Loucy (cell line): ENCODE results near the gene PECR.

Source experiments
- H2AFZ ChIP-seq: fragments of 200-600 bp; sonication (generic); 2 replicates; pipeline ENCODE4 v1.6.0; 2016; ENCODE audit warnings: antibody characterized with exemption, mild to moderate bottlenecking, low read length, moderate library complexity
- H3F3A ChIP-seq: fragments of 200-600 bp; 2 replicates; pipeline ENCODE4 v1.6.0; 2016; ENCODE audit warnings: antibody characterized with exemption, low read depth, mild to moderate bottlenecking
- H3K27me3 ChIP-seq: fragments of 200-600 bp; sonication (generic); 2 replicates; pipeline ENCODE4 v1.6.1; 2014; ENCODE audit warnings: low read length, mild to moderate bottlenecking; ENCODE audit not compliant: insufficient read depth, poor library complexity, severe bottlenecking
- H3K36me3 ChIP-seq: fragments of 200-600 bp; sonication (generic); 2 replicates; pipeline ENCODE4 v1.6.1; 2016; ENCODE audit warnings: low read length; ENCODE audit not compliant: insufficient read depth
- H3K4me1 ChIP-seq: fragments of 200-600 bp; sonication (generic); 2 replicates; pipeline ENCODE4 v1.5.1; 2014; ENCODE audit warnings: low read length, mild to moderate bottlenecking; ENCODE audit not compliant: insufficient read depth, poor library complexity, severe bottlenecking
- H3K4me2 ChIP-seq: fragments of 200-600 bp; sonication (generic); 2 replicates; pipeline ENCODE4 v1.6.0; 2014; ENCODE audit warnings: antibody characterized with exemption, low read length, low read depth, mild to moderate bottlenecking; ENCODE audit not compliant: poor library complexity, severe bottlenecking
- H3K4me3 ChIP-seq: fragments of 200-600 bp; sonication (generic); 2 replicates; pipeline ENCODE4 v1.5.1; 2014; ENCODE audit warnings: low read length, mild to moderate bottlenecking, mixed read lengths; ENCODE audit not compliant: poor library complexity, severe bottlenecking
- H3K79me2 ChIP-seq: fragments of 200-600 bp; sonication (generic); 2 replicates; pipeline ENCODE4 v1.6.1; 2014; ENCODE audit warnings: low read length; ENCODE audit not compliant: insufficient read depth
- H3K9ac ChIP-seq: fragments of 200-600 bp; sonication (generic); 2 replicates; pipeline ENCODE4 v1.6.0; 2014; ENCODE audit warnings: mild to moderate bottlenecking, low read depth, low read length, moderate library complexity; ENCODE audit not compliant: poor library complexity, severe bottlenecking
- H3K9me2 ChIP-seq: fragments of 200-600 bp; sonication (generic); replicated peaks from 2 replicates; pipeline ENCODE4 v1.6.1; 2016; ENCODE audit warnings: low read depth, low read length, mixed read lengths
- H3K9me3 ChIP-seq: fragments of 200-600 bp; sonication (generic); 2 replicates; pipeline ENCODE4 v1.6.1; 2014; ENCODE audit warnings: mild to moderate bottlenecking, antibody characterized with exemption, low read length, low read depth; ENCODE audit not compliant: insufficient read depth
- H4K20me1 ChIP-seq: fragments of 200-600 bp; sonication (generic); 2 replicates; pipeline ENCODE4 v1.6.0; 2014; ENCODE audit warnings: antibody characterized with exemption, low read length, mild to moderate bottlenecking; ENCODE audit not compliant: insufficient read depth, poor library complexity, severe bottlenecking
- EZH2phosphoT487 ChIP-seq: fragments of 200-600 bp; IDR thresholded peaks from 2 replicates; pipeline ENCODE4 v1.6.1; 2018; ENCODE audit warnings: antibody characterized with exemption, mild to moderate bottlenecking, moderate library complexity, borderline replicate concordance
- TF ChIP-seq, protein P1 (sequence below): fragments of 200-600 bp; sonication (generic); conservative IDR thresholded peaks from 2 replicates; pipeline ENCODE4 v1.5.1; 2014; ENCODE audit warnings: mild to moderate bottlenecking, antibody characterized with exemption, low read length

PECR gene

DNA sequence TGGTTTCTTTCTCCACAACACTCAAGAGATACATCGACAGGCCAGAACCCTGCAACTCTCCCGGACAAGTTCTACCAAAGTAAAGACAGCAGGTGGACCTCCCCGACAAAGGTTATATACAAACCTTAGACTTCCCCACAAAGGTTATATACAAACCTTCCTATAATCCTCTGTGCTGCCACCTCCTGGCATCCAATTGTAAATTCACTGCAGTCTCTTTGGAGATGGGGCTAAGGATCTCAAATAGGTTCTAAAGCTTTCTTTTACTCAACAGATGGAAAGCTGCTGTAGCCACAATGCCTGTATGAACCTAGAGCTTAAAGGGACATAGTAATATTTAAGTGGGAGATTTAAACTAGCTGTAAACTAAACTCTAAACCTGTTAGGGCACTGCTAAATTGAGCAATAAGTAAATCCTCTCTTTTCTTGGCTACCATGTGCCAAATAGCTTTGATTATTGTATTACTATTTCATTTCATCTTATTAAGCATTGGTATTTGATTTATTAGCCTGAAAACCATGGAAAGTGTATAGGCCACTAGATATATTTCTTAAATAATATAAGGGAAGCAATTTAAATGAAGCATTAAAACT is 58.5 kb downstream of the PECR start:
- no peaks in the 10 kb centered on the region for H4K20me1 ChIP-seq
- H3K4me1 ChIP-seq = peaks cover 7% of the 10 kb centered on the region
- no peaks in the 10 kb centered on the region for H3F3A ChIP-seq
- no peaks in the 10 kb centered on the region for H3K9me3 ChIP-seq
- H3K27me3 ChIP-seq = no peaks in the 10 kb centered on the region
- H3K4me2 ChIP-seq = no peak overlapping the region
- H3K4me3 ChIP-seq = no peak overlapping the region
- H3K36me3 ChIP-seq = no peaks in the 10 kb centered on the region
- TF ChIP-seq, protein P1, sequence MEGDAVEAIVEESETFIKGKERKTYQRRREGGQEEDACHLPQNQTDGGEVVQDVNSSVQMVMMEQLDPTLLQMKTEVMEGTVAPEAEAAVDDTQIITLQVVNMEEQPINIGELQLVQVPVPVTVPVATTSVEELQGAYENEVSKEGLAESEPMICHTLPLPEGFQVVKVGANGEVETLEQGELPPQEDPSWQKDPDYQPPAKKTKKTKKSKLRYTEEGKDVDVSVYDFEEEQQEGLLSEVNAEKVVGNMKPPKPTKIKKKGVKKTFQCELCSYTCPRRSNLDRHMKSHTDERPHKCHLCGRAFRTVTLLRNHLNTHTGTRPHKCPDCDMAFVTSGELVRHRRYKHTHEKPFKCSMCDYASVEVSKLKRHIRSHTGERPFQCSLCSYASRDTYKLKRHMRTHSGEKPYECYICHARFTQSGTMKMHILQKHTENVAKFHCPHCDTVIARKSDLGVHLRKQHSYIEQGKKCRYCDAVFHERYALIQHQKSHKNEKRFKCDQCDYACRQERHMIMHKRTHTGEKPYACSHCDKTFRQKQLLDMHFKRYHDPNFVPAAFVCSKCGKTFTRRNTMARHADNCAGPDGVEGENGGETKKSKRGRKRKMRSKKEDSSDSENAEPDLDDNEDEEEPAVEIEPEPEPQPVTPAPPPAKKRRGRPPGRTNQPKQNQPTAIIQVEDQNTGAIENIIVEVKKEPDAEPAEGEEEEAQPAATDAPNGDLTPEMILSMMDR = peak; percentile 88
- no peak for TF ChIP-seq EZH2phosphoT487
- no peak overlapping the region for H3K9ac ChIP-seq
- no peaks in the 10 kb centered on the region for H3K9me2 ChIP-seq
- H3K79me2 ChIP-seq = no peaks in the 10 kb centered on the region
- H2AFZ ChIP-seq = no peak overlapping the region

DNA sequence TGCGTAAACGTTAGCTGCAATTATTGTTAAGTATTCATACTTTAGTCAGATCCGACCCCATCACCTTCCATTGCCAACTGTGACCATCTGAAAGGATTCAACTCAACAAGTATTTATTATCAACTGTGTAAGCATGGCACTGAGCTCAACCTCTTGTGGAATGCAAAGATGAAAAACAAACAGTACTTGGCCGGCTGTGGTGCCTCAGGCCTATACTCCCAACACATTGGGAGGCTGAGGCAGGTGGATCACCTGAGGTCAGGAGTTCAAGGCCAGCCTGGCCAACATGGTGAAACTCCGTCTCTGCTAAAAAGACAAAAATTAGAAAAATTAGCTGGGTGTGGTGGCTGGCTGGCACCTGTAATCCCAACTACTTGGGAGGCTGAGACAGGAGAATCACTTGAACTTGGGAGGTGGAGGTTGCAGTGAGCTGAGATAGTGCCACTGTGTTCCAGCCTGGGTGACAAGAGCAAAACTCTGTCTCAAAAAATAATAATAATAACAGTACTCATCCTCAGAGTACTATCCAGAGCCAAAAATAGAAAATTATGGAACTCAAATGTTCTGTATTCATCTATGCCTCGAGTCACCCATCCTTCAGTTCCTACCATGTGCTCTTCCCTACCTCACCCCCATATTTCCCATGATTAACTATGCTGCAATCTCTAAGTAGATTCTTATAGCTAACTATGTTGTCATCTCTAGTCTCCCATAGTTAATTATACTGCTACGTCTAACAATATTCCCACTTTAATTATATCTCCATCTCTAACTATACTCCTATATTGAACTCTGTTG is 59.6 kb downstream of the PECR start:
- H3K9me3 ChIP-seq = no peaks in the 10 kb centered on the region
- H3K9ac ChIP-seq = no peak overlapping the region
- no peaks in the 10 kb centered on the region for H3K9me2 ChIP-seq
- H3K4me1 ChIP-seq = peaks cover 15% of the 10 kb centered on the region
- H3K27me3 ChIP-seq = no peaks in the 10 kb centered on the region
- H3K79me2 ChIP-seq = no peaks in the 10 kb centered on the region
- no peaks in the 10 kb centered on the region for H4K20me1 ChIP-seq
- no peak overlapping the region for H2AFZ ChIP-seq
- no peak for TF ChIP-seq EZH2phosphoT487
- H3K4me3 ChIP-seq = no peak overlapping the region
- no peak overlapping the region for H3K4me2 ChIP-seq
- no peaks in the 10 kb centered on the region for H3F3A ChIP-seq
- H3K36me3 ChIP-seq = no peaks in the 10 kb centered on the region

DNA sequence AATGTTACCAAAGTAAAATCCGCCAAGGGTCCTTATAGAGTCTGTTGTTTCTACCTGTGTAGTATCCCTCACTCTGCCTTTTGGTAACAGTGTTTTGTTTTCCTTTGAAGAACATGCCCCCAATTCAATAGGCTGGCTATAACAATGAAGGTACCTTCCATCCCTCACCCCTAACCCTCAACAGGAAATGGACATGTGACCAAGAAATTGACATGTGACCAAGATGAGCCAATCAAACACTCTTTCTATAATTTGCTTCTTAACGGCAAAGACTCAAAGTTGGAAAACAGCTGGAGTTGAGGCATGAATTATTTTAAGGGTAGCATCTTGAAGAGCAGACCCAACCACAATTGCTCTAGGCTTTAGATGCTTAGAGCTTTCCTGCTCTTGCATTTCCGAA is 62.9 kb downstream of the PECR start:
- Histone ChIP-seq H3K9ac (no peak overlapping the region), H3K79me2 (peaks cover 3% of the 10 kb centered on the region; the same call in 1 of the 2 replicates), H3F3A (0 out of 2 replicates have a peak, but pooled peaks cover 3% of the 10 kb centered on the region), H3K4me3 (no peak overlapping the region), H3K4me1 (peaks cover 40% of the 10 kb centered on the region), H2AFZ (no peak overlapping the region), H3K27me3 (no peaks in the 10 kb centered on the region), H4K20me1 (no peaks in the 10 kb centered on the region), H3K9me3 (no peaks in the 10 kb centered on the region), H3K9me2 (no peaks in the 10 kb centered on the region), H3K36me3 (no peaks in the 10 kb centered on the region), H3K4me2 (no peak overlapping the region)
- TF ChIP-seq, protein P1 = no peak
- TF ChIP-seq EZH2phosphoT487 = no peak
